Measurements from ENCODE around the gene KCNMA1.

Gene KCNMA1

GRCh38 chr10:76878514-76878913 lies 759.1 kb downstream of the KCNMA1 start:
- H3K36me3 ChIP-seq (ENCODE audit: control insufficient read depth, insufficient read depth, low read length) = no peaks in the 10 kb centered on the region
- no peak overlapping the region for H3K9ac ChIP-seq (ENCODE audit: low read length)
- no peaks in the 10 kb centered on the region for H3K27me3 ChIP-seq (ENCODE audit: control insufficient read depth, insufficient read depth, low read length)
- H3K4me3 ChIP-seq (ENCODE audit: low read length) = no peak overlapping the region
- no peak overlapping the region for H3K27ac ChIP-seq (ENCODE audit: low read depth, low read length)
- no peaks in the 10 kb centered on the region for H3K4me1 ChIP-seq (ENCODE audit: control insufficient read depth, insufficient read depth, low read length)

GRCh38 chr10:76874896-76875295 lies 762.7 kb downstream of the KCNMA1 start:
- Histone ChIP-seq H3K27me3 (ENCODE audit: control insufficient read depth, insufficient read depth, low read length) (no peaks in the 10 kb centered on the region), H3K4me1 (ENCODE audit: control insufficient read depth, insufficient read depth, low read length) (no peaks in the 10 kb centered on the region), H3K9ac (ENCODE audit: low read length) (no peak overlapping the region), H3K27ac (ENCODE audit: low read depth, low read length) (no peak overlapping the region), H3K36me3 (ENCODE audit: control insufficient read depth, insufficient read depth, low read length) (no peaks in the 10 kb centered on the region), H3K4me3 (ENCODE audit: low read length) (no peak overlapping the region)

GRCh38 chr10:76874176-76874575 lies 763.4 kb downstream of the KCNMA1 start:
- no peak overlapping the region for H3K9ac ChIP-seq (ENCODE audit: low read length)

GRCh38 chr10:76871697-76872295 lies 765.8 kb downstream of the KCNMA1 start:
- Histone ChIP-seq H3K36me3 (ENCODE audit: control insufficient read depth, insufficient read depth, low read length) (no peaks in the 10 kb centered on the region), H3K9ac (ENCODE audit: low read length) (no peak overlapping the region), H3K4me1 (ENCODE audit: control insufficient read depth, insufficient read depth, low read length) (peaks cover 3% of the 10 kb centered on the region), H3K27me3 (ENCODE audit: control insufficient read depth, insufficient read depth, low read length) (no peaks in the 10 kb centered on the region), H3K27ac (ENCODE audit: low read depth, low read length) (no peak overlapping the region), H3K4me3 (ENCODE audit: low read length) (no peak overlapping the region)

More at GRCh38 chr10:76874176-76874575, 763.4 kb downstream of the KCNMA1 start:
- Histone ChIP-seq H3K4me1 (ENCODE audit: control insufficient read depth, insufficient read depth, low read length) (no peaks in the 10 kb centered on the region), H3K36me3 (ENCODE audit: control insufficient read depth, insufficient read depth, low read length) (no peaks in the 10 kb centered on the region), H3K27me3 (ENCODE audit: control insufficient read depth, insufficient read depth, low read length) (no peaks in the 10 kb centered on the region), H3K4me3 (ENCODE audit: low read length) (no peak overlapping the region), H3K27ac (ENCODE audit: low read depth, low read length) (no peak overlapping the region)

- H3K27ac ChIP-seq (ENCODE audit: low read depth, low read length) = no peak overlapping the region
- H3K4me3 ChIP-seq (ENCODE audit: low read length) = no peak overlapping the region
- peaks cover 3% of the 10 kb centered on the region for H3K4me1 ChIP-seq (ENCODE audit: control insufficient read depth, insufficient read depth, low read length)
- no peaks in the 10 kb centered on the region for H3K27me3 ChIP-seq (ENCODE audit: control insufficient read depth, insufficient read depth, low read length)
- no peaks in the 10 kb centered on the region for H3K36me3 ChIP-seq (ENCODE audit: control insufficient read depth, insufficient read depth, low read length)
- no peak overlapping the region for H3K9ac ChIP-seq (ENCODE audit: low read length)
These were observed 767.7 kb downstream of the KCNMA1 start for GRCh38 chr10:76869931-76870330.

GRCh38 chr10:76868098-76868977 lies 769.3 kb downstream of the KCNMA1 start:
- no peak overlapping the region for H3K4me3 ChIP-seq (ENCODE audit: low read length)
- no peak overlapping the region for H3K9ac ChIP-seq (ENCODE audit: low read length)
- peaks cover 3% of the 10 kb centered on the region for H3K4me1 ChIP-seq (ENCODE audit: control insufficient read depth, insufficient read depth, low read length)
- no peaks in the 10 kb centered on the region for H3K27me3 ChIP-seq (ENCODE audit: control insufficient read depth, insufficient read depth, low read length)
- H3K27ac ChIP-seq (ENCODE audit: low read depth, low read length) = no peak overlapping the region
- H3K36me3 ChIP-seq (ENCODE audit: control insufficient read depth, insufficient read depth, low read length) = no peaks in the 10 kb centered on the region

- H3K9ac ChIP-seq (ENCODE audit: low read length) = no peak overlapping the region
- H3K27ac ChIP-seq (ENCODE audit: low read depth, low read length) = no peak overlapping the region
- H3K4me3 ChIP-seq (ENCODE audit: low read length) = no peak overlapping the region
- H3K27me3 ChIP-seq (ENCODE audit: control insufficient read depth, insufficient read depth, low read length) = no peaks in the 10 kb centered on the region
- H3K36me3 ChIP-seq (ENCODE audit: control insufficient read depth, insufficient read depth, low read length) = no peaks in the 10 kb centered on the region
- peaks cover 3% of the 10 kb centered on the region for H3K4me1 ChIP-seq (ENCODE audit: control insufficient read depth, insufficient read depth, low read length)
These were observed 770.6 kb downstream of the KCNMA1 start for GRCh38 chr10:76866841-76867586.

GRCh38 chr10:76864922-76865321 lies 772.7 kb downstream of the KCNMA1 start:
- no peak overlapping the region for H3K4me3 ChIP-seq (ENCODE audit: low read length)
- H3K4me1 ChIP-seq (ENCODE audit: control insufficient read depth, insufficient read depth, low read length) = peaks cover 3% of the 10 kb centered on the region

GRCh38 chr10:76858721-76859120 lies 778.9 kb downstream of the KCNMA1 start:
- Histone ChIP-seq H3K9ac (ENCODE audit: low read length) (no peak overlapping the region), H3K4me3 (ENCODE audit: low read length) (no peak overlapping the region), H3K27ac (ENCODE audit: low read depth, low read length) (no peak overlapping the region), H3K4me1 (ENCODE audit: control insufficient read depth, insufficient read depth, low read length) (no peaks in the 10 kb centered on the region), H3K36me3 (ENCODE audit: control insufficient read depth, insufficient read depth, low read length) (no peaks in the 10 kb centered on the region), H3K27me3 (ENCODE audit: control insufficient read depth, insufficient read depth, low read length) (no peaks in the 10 kb centered on the region)

More at GRCh38 chr10:76864922-76865321, 772.7 kb downstream of the KCNMA1 start:
- Histone ChIP-seq H3K36me3 (ENCODE audit: control insufficient read depth, insufficient read depth, low read length) (no peaks in the 10 kb centered on the region), H3K27me3 (ENCODE audit: control insufficient read depth, insufficient read depth, low read length) (no peaks in the 10 kb centered on the region), H3K27ac (ENCODE audit: low read depth, low read length) (no peak overlapping the region), H3K9ac (ENCODE audit: low read length) (no peak overlapping the region)

GRCh38 chr10:76840802-76841201 lies 796.8 kb downstream of the KCNMA1 start:
- H3K9ac ChIP-seq (ENCODE audit: low read length) = no peak overlapping the region
- no peaks in the 10 kb centered on the region for H3K4me1 ChIP-seq (ENCODE audit: control insufficient read depth, insufficient read depth, low read length)
- H3K4me3 ChIP-seq (ENCODE audit: low read length) = no peak overlapping the region
- no peak overlapping the region for H3K27ac ChIP-seq (ENCODE audit: low read depth, low read length)
- no peaks in the 10 kb centered on the region for H3K36me3 ChIP-seq (ENCODE audit: control insufficient read depth, insufficient read depth, low read length)
- no peaks in the 10 kb centered on the region for H3K27me3 ChIP-seq (ENCODE audit: control insufficient read depth, insufficient read depth, low read length)

GRCh38 chr10:76839276-76839675 lies 798.3 kb downstream of the KCNMA1 start:
- H3K4me1 ChIP-seq (ENCODE audit: control insufficient read depth, insufficient read depth, low read length) = no peaks in the 10 kb centered on the region
- no peaks in the 10 kb centered on the region for H3K36me3 ChIP-seq (ENCODE audit: control insufficient read depth, insufficient read depth, low read length)
- no peaks in the 10 kb centered on the region for H3K27me3 ChIP-seq (ENCODE audit: control insufficient read depth, insufficient read depth, low read length)
- H3K4me3 ChIP-seq (ENCODE audit: low read length) = no peak overlapping the region
- no peak overlapping the region for H3K27ac ChIP-seq (ENCODE audit: low read depth, low read length)
- H3K9ac ChIP-seq (ENCODE audit: low read length) = no peak overlapping the region

GRCh38 chr10:76830218-76830617 lies 807.4 kb downstream of the KCNMA1 start:
- no peaks in the 10 kb centered on the region for H3K36me3 ChIP-seq (ENCODE audit: control insufficient read depth, insufficient read depth, low read length)
- H3K9ac ChIP-seq (ENCODE audit: low read length) = no peak overlapping the region
- no peaks in the 10 kb centered on the region for H3K4me1 ChIP-seq (ENCODE audit: control insufficient read depth, insufficient read depth, low read length)
- no peaks in the 10 kb centered on the region for H3K27me3 ChIP-seq (ENCODE audit: control insufficient read depth, insufficient read depth, low read length)
- H3K4me3 ChIP-seq (ENCODE audit: low read length) = no peak overlapping the region
- no peak overlapping the region for H3K27ac ChIP-seq (ENCODE audit: low read depth, low read length)

All from rectal smooth muscle tissue (tissue), 1 donor.